ENCODE measurements around the gene SLC10A3. TPM values are rescaled to one million over a fixed set of nuclear protein-coding genes. Genes with fewer than 3 reads are reported as not detected.

The SLC10A3 gene
- total and polyA plus RNA-seq, 2 of the 8 experiments (the other 6 are each of a cell fraction or from before 2014, with no cell fraction given) = 6.8 to 9.5 TPM

- Histone ChIP-seq H3K9ac (replicated peaks in 1 of 4; ENCODE audit: extremely low read depth in 1 of 4, low read depth in 3 of 4, low read length in 3 of 4) (no peak overlapping the region), H2BK12ac (ENCODE audit: low read depth, low read length) (no peak overlapping the region), H3K4me1 (replicated peaks in 1 of 4; ENCODE audit: control insufficient read depth in 3 of 4, insufficient read depth in 4 of 4, low read length in 3 of 4) (peaks cover 1 to 10% (median 7%) of the 10 kb centered on the region in 4 experiments; a peak in 6 of 7 replicates), H3K79me1 (ENCODE audit: low read depth, low read length) (no peaks in the 10 kb centered on the region), H4K5ac (ENCODE audit: insufficient read length, low read depth, low read length) (no peak overlapping the region), H3K9me3 (ENCODE audit: insufficient read depth in 2 of 2, low read depth in 1 of 2, low read length in 1 of 2) (no peaks in the 10 kb centered on the region), H4K91ac (replicated peaks; ENCODE audit: insufficient read length, low read length) (no peak overlapping the region), H2BK120ac (replicated peaks; ENCODE audit: low read depth, low read length) (no peak overlapping the region), H3K23me2 (ENCODE audit: low read depth, low read length) (peaks cover 9% of the 10 kb centered on the region), H4K8ac (ENCODE audit: extremely low read depth, insufficient read depth, low read length) (no peak overlapping the region), H2AFZ (ENCODE audit: low read length) (no peak overlapping the region), H2BK5ac (ENCODE audit: low read depth, low read length) (no peak overlapping the region), H2AK5ac (ENCODE audit: low read depth, low read length) (no peak overlapping the region), H3K23ac (ENCODE audit: insufficient read length) (no peak overlapping the region), H3K4ac (replicated peaks; ENCODE audit: insufficient read length, low read depth, low read length) (no peak overlapping the region), H3K36me3 (ENCODE audit: control insufficient read depth in 2 of 4, insufficient read depth in 4 of 4, low read length in 3 of 4) (no peaks in the 10 kb centered on the region), H4K20me1 (replicated peaks in 1 of 2; ENCODE audit: control insufficient read depth in 1 of 2, insufficient read depth in 2 of 2, low read length in 2 of 2) (no peaks in the 10 kb centered on the region), H3K27ac (ENCODE audit: low read depth, low read length) (no peak overlapping the region), H3K18ac (ENCODE audit: extremely low read depth, low read length) (no peak overlapping the region), H3K27me3 (replicated peaks in 1 of 4; ENCODE audit: control insufficient read depth in 3 of 4, extremely low read depth in 1 of 4, insufficient read depth in 3 of 4, low read length in 3 of 4) (peaks cover 0 to 5% (median 0%) of the 10 kb centered on the region in 4 experiments; a peak in 3 of 7 replicates), H3K56ac (replicated peaks; ENCODE audit: insufficient read length, low read depth, low read length) (no peak overlapping the region), H3K4me3 (ENCODE audit: extremely low read depth in 1 of 4, insufficient read depth in 2 of 4, low read depth in 3 of 4, low read length in 4 of 4) (no peak overlapping the region), H3K79me2 (ENCODE audit: control insufficient read depth in 1 of 2, insufficient read depth in 2 of 2, low read length in 2 of 2) (no peaks in the 10 kb centered on the region), H2BK20ac (ENCODE audit: low read length) (no peak overlapping the region), H3K4me2 (ENCODE audit: insufficient read depth in 1 of 2, low read depth in 2 of 2, low read length in 2 of 2) (no peak overlapping the region), H3K14ac (ENCODE audit: insufficient read length) (no peak overlapping the region), H2BK15ac (ENCODE audit: low read length) (no peak overlapping the region)
- ChIA-PET CTCF (ENCODE audit: partially characterized antibody) (interaction anchor here (1.9 kb wide), 1 partner anchor 14 kb away, joined by 5 read pairs; no protein-coding TSS in a partner anchor), POLR2A (ENCODE audit: partially characterized antibody) (interaction anchor here (1.0 kb wide), 1 partner anchor 122 kb away, joined by 3 read pairs; no protein-coding TSS in a partner anchor)
- no peak for TF ChIP-seq JUND (IDR thresholded peaks at IDR 0.05; ENCODE audit: low read length)
- TF ChIP-seq RNF2 (IDR thresholded peaks at IDR 0.05; ENCODE audit: borderline replicate concordance, low read depth, low read length, missing control alignments, poor library complexity, severe bottlenecking) = no peak
- no peak for DNase-seq (ENCODE audit: low read depth in 1 of 2, low spot score in 2 of 2)
- 91% methylated on average over 6 of the region's 8 CpGs; no CpG with 5 or more reads in 1 of the 2 experiments for WGBS, 2 experiments (ENCODE audit: extremely low coverage in 1 of 2, insufficient coverage in 1 of 2, insufficient read length in 1 of 2, insufficient replicate concordance in 2 of 2, low coverage in 1 of 2, low lambda C conversion rate in 2 of 2, missing lambda C conversion rate in 1 of 2)
- no peak for FAIRE-seq
Measured at GRCh38 chrX:154519389-154519788, 29.0 kb upstream of the SLC10A3 start.

Measured in H1 (cell line).